Activated T-cell treated with anti-CD3 and anti-CD28 coated beads, Interleukin-2, amount 50 U/mL, for 24 hours (primary cell): ENCODE data around the gene SLC26A11.
A peak's percentile ranks its signal among the peaks of the same experiment; 100 is the strongest.
"Not testable (repeated sequence)": the region's sequence is repeated elsewhere in the genome, so short reads cannot be mapped to it uniquely, and the experiment has no call there.

Experiments used
- DNase-seq: peaks from one replicate; pipeline ENCODE4 v3.0.0-alpha.2; 2020
- H3K27ac Mint-ChIP-seq: 2 replicates; pipeline ENCODE4 v1.8.0; 2020; ENCODE audit warnings: mild to moderate bottlenecking, mixed read lengths
- H3K27me3 Mint-ChIP-seq: 2 replicates; pipeline ENCODE4 v1.8.0; 2020; ENCODE audit warnings: mixed read lengths
- H3K36me3 Mint-ChIP-seq: 2 replicates; pipeline ENCODE4 v1.8.0; 2020; ENCODE audit warnings: low read depth, mixed read lengths
- H3K4me1 Mint-ChIP-seq: 2 replicates; pipeline ENCODE4 v1.8.0; 2020; ENCODE audit warnings: low read depth, mixed read lengths
- H3K4me3 Mint-ChIP-seq: 2 replicates; pipeline ENCODE4 v1.8.0; 2020; ENCODE audit warnings: mild to moderate bottlenecking, moderate library complexity, mixed read lengths
- H3K9me3 Mint-ChIP-seq: 2 replicates; pipeline ENCODE4 v1.8.0; 2020; ENCODE audit warnings: mixed read lengths

Gene SLC26A11

DNA sequence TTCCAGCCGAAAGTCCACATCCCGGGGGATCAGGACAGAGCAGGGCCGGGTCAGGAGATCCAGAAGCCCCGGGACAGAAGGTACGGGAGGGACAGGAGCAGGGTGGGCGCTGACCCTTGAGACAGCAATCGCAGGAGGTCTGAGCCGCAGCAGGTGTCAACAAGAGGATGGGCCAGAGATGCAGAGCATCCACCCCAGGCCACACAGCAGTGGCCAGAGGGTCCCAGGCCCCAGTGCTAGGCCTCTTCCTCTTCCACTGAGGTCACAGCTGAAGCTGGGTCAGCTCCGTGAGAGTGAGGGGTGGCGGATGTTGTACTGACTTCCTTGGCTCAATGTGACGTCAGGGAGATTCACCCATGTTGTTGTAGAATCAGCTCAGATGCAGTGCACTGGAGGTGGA lies 31.7 kb downstream of the SLC26A11 start:
- Mint-ChIP-seq H3K27ac (peak overlapping the region; percentile 49), H3K4me1 (peaks cover 51% of the 10 kb centered on the region), H3K36me3 (peaks cover 6% of the 10 kb centered on the region), H3K27me3 (no peaks in the 10 kb centered on the region), H3K4me3 (no peak overlapping the region), H3K9me3 (no peaks in the 10 kb centered on the region)
- no peak for DNase-seq

DNA sequence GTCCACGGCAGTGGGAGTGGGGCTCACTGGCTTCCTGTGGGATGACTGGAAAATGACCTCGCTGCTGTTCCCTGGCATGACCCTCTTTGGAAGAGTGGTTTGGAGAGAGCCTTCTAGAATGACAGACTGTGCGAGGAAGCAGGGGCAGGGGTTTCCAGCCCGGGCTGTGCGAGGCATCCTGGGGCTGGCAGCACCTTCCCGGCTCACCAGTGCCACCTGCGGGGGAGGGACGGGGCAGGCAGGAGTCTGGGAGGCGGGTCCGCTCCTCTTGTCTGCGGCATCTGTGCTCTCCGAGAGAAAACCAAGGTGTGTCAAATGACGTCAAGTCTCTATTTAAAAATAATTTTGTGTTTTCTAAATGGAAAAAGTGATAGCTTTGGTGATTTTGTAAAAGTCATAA lies 32.6 kb downstream of the SLC26A11 start:
- no peaks in the 10 kb centered on the region for H3K9me3 Mint-ChIP-seq
- H3K4me3 Mint-ChIP-seq = no peak overlapping the region
- peak; percentile 91 for DNase-seq
- peaks cover 58% of the 10 kb centered on the region for H3K4me1 Mint-ChIP-seq
- H3K27ac Mint-ChIP-seq = peak overlapping the region; percentile 99
- peaks cover 6% of the 10 kb centered on the region for H3K36me3 Mint-ChIP-seq
- H3K27me3 Mint-ChIP-seq = no peaks in the 10 kb centered on the region

DNA sequence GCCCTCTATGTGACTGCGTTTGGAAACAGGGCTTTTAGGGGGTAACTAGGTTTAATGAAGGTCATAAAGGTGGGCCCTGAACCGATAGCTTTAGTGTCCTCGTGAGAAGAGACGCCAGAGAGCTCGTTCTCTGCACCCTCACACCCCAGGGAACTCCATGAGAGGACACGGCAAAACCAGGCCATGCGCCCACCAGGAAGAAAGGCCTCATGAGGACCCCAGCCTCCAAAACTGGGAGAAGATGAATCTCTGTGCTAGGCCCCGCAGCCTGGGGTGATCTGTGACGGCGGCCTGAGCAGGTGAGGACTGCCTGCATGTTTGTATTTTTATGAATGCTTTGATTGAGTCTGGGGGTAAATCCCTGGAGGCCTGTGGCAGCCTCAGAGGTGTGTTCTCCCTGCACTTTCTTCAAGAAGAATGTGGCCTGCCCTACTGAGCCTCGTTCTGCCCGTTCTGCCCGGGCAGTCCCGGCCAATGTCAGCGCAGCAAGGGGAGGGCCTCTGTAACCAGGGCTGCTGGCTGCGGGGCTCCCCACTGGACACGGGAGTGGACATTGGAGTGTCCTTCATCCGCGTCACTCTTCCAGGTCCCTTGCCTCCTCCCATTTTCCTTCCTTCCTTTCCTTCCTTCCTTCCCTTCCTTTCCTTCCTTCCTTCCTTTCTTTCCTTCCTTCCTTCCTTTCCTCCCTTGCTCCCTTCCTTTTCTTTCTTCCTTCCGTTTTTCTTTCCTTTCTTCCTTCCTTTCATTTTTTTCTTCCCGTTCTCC lies 33.6 kb downstream of the SLC26A11 start:
- H3K27me3 Mint-ChIP-seq = no peaks in the 10 kb centered on the region
- peaks cover 6% of the 10 kb centered on the region for H3K36me3 Mint-ChIP-seq
- H3K9me3 Mint-ChIP-seq = no peaks in the 10 kb centered on the region
- H3K4me3 Mint-ChIP-seq = peak overlapping the region; percentile 67
- DNase-seq = no peak
- peak overlapping the region; percentile 99 for H3K27ac Mint-ChIP-seq
- H3K4me1 Mint-ChIP-seq = peaks cover 67% of the 10 kb centered on the region

DNA sequence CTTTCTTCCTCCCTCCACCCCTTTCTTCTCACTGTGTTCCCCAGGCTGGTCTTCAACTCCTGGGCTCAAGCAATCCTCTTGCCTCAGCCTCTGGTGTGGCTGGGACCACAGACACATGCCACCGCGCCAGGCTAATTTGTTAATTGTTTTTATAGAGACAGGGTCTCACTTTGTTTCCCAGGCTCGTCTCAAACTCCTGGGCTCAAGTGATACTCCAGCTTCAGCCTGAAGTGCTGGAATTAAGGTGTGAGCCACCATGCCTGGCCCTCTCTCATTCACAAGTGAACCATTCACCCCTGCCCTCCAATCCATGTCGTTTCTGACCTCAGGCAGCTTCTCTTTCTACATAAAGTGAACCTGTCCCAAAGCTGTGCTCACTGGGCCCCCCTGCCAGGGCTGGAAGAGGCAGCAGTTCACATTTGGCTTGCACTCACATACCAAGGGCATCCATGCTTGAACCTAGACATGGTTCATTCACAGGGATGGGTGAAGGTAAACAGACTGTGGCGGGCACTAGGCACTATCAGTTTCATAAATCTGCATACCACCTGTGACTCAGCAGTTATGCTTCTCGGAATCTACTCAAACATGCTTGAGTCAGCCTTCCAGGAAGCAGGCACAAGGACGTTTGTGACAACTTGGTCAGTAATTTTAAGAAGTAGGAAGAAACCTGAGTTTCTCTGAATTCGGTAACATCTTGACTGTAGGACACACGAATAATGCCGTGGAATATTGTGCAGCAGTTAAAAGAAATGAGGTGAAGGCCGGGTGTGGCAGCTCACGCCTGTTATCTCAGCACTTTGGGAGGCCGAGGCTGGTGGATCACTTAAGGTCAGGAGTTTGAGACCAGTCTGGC lies 34.4 kb downstream of the SLC26A11 start:
- Mint-ChIP-seq H3K4me3 (peak overlapping the region; percentile 67), H3K27ac (peak overlapping the region; percentile 99), H3K9me3 (no peaks in the 10 kb centered on the region), H3K27me3 (no peaks in the 10 kb centered on the region), H3K4me1 (peaks cover 75% of the 10 kb centered on the region), H3K36me3 (peaks cover 4% of the 10 kb centered on the region)
- peak; percentile 77 for DNase-seq

DNA sequence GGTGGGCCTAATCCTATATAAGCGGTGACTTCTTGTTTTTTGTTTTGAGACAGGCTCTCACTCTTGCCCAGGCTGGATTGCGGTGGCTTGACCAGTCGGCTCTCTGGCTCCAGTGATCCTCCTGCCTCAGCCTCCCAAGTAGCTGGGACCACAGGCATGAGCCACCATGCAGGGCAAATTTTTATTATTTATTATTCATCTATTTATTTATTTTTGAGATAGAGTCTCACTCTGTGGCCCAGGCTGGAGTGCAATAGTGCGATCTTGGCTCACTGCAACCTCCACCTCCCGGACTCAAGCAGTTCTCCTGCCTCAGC lies 35.8 kb downstream of the SLC26A11 start:
- no peak overlapping the region for H3K4me3 Mint-ChIP-seq
- peaks cover 4% of the 10 kb centered on the region for H3K36me3 Mint-ChIP-seq
- H3K27ac Mint-ChIP-seq = peak overlapping the region; percentile 99
- peaks cover 79% of the 10 kb centered on the region for H3K4me1 Mint-ChIP-seq
- H3K9me3 Mint-ChIP-seq = no peaks in the 10 kb centered on the region
- DNase-seq = no peak
- H3K27me3 Mint-ChIP-seq = no peaks in the 10 kb centered on the region

DNA sequence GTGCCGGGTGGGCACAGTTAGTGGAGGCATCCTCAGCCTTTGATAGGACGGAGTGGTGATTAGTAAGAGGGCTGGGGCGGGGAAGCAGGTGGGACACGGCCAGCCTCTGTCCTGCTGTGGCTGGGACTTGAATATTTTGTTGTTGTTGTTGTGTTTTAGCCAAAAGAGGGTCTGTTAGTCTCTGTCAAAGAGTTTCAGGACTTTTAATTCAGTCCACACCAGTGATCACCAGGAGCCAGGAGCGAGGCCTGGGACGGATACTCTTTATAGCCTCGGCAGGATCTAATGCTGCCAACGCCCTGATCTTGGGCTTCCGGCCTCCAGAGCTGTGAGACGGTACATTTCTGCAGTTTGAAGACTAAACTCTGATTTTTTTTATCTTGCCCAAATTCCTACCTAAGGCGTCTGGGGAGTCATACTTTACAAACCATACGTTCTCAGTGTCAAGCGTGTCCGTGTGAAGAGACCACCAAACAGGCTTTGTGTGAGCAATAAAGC lies 37.5 kb downstream of the SLC26A11 start:
- no peak for DNase-seq
- H3K9me3 Mint-ChIP-seq = no peaks in the 10 kb centered on the region
- H3K36me3 Mint-ChIP-seq = peaks cover 9% of the 10 kb centered on the region
- no peaks in the 10 kb centered on the region for H3K27me3 Mint-ChIP-seq
- peak overlapping the region; percentile 86 for H3K4me3 Mint-ChIP-seq
- peaks cover 82% of the 10 kb centered on the region for H3K4me1 Mint-ChIP-seq
- peak overlapping the region; percentile 100 for H3K27ac Mint-ChIP-seq

DNA sequence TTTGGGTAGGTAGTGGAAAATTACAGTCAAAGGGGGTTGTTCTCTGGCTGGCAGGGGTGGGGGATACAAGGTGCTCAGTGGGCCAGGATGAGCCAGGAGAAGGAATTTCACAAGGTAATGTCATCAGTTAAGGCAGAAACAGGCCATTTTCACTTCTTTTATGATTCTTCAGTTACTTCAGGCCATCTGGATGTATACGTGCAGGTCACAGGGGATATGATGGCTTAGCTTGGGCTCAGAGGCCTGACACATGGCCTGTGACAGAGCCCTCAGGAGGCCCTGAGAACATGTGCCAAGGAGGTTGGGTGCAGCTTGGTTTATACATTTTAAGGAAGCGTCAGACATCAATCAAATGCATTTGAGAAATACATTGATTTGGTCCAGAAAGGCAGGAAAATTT lies 38.1 kb downstream of the SLC26A11 start:
- DNase-seq, H3K36me3 Mint-ChIP-seq, H3K27me3 Mint-ChIP-seq, H3K9me3 Mint-ChIP-seq: not testable (repeated sequence)
- H3K27ac Mint-ChIP-seq = peak overlapping the region; percentile 100
- H3K4me3 Mint-ChIP-seq = peak overlapping the region; percentile 86
- peaks cover 82% of the 10 kb centered on the region for H3K4me1 Mint-ChIP-seq

DNA sequence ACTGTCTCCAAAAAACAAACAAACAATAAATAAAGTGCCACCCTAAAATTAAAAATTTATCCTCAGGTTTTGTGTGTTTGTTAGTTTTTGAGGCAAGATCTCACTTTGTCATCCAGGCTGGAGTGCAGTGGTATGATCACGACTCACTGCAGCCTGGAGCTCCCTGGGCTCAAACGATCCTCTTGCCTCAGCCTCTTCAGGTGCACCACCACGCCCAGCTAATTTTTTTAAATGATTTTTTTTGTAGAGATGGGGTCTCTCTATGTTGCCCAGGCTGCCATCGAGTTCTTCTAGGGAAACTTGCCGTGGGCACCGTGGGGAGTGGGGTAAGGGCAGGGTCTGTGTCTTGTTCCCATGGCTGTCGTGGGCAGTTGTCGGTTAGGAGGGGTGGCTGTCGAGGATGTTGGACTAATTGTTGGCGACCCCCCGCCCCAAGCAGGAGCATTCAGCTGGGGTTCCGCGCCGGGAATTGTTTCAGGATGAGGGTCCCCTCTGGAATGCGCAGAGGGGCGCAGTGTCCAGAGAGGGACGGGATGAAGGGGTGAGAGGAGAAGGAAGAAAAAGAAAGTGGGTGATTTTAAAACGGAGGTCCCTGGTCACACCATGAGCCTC lies 39.3 kb downstream of the SLC26A11 start:
- DNase-seq = no peak

DNA sequence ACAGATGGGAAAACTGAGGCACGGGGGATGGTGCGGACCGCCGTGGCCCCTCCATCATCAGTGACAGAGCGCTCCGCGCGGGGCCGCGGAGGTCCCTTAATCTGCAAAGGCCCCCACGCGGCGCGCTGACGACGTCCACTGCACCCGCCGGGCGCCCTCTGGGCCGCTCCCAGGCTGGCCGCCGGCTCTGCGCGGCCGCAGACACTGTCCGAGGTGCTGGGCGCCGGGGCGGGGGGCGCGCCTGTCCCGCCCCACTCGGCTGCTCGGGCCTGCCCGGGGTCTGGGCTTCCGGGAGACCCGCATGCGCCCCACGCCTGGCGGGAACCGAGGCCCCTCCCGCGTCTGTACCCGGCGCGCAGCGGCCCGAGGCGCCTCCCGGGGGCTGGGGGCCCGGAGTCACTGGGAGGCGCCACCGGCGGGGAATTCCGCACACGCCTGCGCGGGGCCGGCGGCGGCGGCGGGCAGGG lies 39.9 kb downstream of the SLC26A11 start:
- DNase-seq = peak; percentile 86
- Mint-ChIP-seq H3K4me1 (peaks cover 70% of the 10 kb centered on the region), H3K4me3 (peak overlapping the region; percentile 86), H3K9me3 (no peaks in the 10 kb centered on the region), H3K36me3 (peaks cover 8% of the 10 kb centered on the region), H3K27ac (peak overlapping the region; percentile 100), H3K27me3 (no peaks in the 10 kb centered on the region)

More for the DNA sequence above, 39.3 kb downstream of the SLC26A11 start:
- no peaks in the 10 kb centered on the region for H3K9me3 Mint-ChIP-seq
- H3K4me3 Mint-ChIP-seq = peak overlapping the region; percentile 86
- peaks cover 73% of the 10 kb centered on the region for H3K4me1 Mint-ChIP-seq
- peaks cover 9% of the 10 kb centered on the region for H3K36me3 Mint-ChIP-seq
- H3K27ac Mint-ChIP-seq = peak overlapping the region; percentile 100
- no peaks in the 10 kb centered on the region for H3K27me3 Mint-ChIP-seq

DNA sequence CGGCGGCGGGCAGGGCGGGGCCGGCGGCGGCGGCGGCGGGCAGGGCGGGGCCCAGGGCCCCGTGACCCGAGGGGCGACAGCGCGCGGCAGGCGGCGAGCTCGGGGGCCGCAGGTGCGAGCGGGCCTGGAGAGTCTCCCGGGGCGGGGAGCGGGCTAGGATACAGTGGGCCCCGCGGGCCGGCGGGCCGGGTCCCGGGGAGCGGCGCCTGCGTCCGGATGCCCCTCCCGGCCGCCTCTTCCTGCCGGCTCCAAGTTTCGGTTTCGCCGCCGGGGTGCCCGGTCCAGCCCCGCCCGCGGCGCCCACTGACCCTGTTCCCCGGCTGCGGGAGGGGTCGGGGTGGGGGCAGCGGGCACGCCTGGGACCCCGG lies 40.5 kb downstream of the SLC26A11 start, which contains the start of gene RNF213:
Gene RNF213, plus strand, starts transcription at position 62 of the 368 bp plus-strand sequence. CDS start 2,830 bp downstream, outside the sequence.
- no peaks in the 10 kb centered on the region for H3K9me3 Mint-ChIP-seq
- H3K4me1 Mint-ChIP-seq = peaks cover 69% of the 10 kb centered on the region
- H3K27me3 Mint-ChIP-seq = no peaks in the 10 kb centered on the region
- peak; percentile 75 for DNase-seq
- H3K4me3 Mint-ChIP-seq = peak within 1 kb of the TSS; percentile 95
- H3K36me3 Mint-ChIP-seq = peaks cover 8% of the 10 kb centered on the region
- peak within 1 kb of the TSS; percentile 100 for H3K27ac Mint-ChIP-seq

DNA sequence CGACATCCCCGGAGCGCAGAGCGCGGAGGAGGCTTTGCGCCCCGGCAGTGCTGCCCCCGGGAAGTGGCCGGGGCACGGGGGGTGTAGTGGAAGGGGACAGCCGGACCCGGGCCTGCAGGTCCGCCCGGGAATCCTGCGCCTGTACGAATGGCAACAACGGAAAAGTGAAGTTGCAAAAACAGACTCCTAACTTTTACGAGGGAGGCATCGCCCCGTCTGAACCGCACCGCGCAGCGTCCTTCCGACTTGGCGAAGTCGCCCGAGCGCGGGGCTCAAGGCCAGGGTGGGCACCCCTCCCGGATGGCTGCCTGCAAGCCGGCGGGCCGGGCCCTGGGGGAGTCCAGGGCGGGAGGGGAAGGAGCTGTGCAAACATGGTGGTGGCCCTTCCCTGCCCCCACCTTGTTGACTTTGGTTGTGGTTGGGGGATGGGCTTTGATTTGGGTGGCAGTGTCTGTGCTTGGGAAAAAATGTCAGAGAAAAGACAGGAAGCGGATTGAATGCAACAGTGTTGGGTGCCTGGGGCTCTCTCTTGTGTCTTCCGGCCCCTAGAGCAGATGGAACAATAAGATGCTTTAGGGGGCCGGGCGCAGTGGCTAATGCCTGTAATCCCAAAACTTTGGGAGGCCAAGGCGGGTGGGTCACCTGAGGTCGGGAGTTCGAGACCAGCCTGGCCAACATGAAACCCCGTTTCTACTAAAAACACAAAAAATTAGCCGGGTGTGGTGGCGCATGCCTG lies 41.1 kb downstream of the SLC26A11 start:
- DNase-seq = peak; percentile 78
- H3K27ac Mint-ChIP-seq = peak overlapping the region; percentile 97
- no peaks in the 10 kb centered on the region for H3K27me3 Mint-ChIP-seq

DNA sequence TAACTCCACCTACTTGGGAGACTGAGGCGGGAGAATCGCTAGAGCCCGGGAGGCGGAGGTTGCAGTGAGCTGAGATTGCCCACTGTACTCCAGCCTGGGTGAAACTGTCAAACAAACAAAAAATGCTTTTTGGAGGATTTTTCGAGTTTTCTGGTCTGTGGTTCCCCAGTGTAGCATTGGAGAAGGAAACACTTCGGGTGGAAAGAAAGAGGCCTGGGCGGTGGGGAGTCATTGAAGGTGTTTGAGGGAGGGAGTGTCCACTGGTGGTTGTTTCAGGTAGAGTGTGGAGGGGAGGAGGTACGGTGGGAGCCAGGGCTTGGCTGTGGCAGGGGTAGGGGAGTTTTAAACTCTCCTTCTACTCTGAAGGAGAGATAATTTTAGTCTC lies 41.7 kb downstream of the SLC26A11 start:
- Mint-ChIP-seq H3K4me3 (peak overlapping the region; percentile 95), H3K27ac (peak overlapping the region; percentile 97), H3K36me3 (peaks cover 8% of the 10 kb centered on the region), H3K4me1 (peaks cover 66% of the 10 kb centered on the region), H3K27me3 (no peaks in the 10 kb centered on the region), H3K9me3 (no peaks in the 10 kb centered on the region)
- DNase-seq = no peak

More for the DNA sequence above, 41.1 kb downstream of the SLC26A11 start:
- H3K9me3 Mint-ChIP-seq = no peaks in the 10 kb centered on the region
- peak overlapping the region; percentile 95 for H3K4me3 Mint-ChIP-seq
- H3K4me1 Mint-ChIP-seq = peaks cover 68% of the 10 kb centered on the region
- peaks cover 8% of the 10 kb centered on the region for H3K36me3 Mint-ChIP-seq

DNA sequence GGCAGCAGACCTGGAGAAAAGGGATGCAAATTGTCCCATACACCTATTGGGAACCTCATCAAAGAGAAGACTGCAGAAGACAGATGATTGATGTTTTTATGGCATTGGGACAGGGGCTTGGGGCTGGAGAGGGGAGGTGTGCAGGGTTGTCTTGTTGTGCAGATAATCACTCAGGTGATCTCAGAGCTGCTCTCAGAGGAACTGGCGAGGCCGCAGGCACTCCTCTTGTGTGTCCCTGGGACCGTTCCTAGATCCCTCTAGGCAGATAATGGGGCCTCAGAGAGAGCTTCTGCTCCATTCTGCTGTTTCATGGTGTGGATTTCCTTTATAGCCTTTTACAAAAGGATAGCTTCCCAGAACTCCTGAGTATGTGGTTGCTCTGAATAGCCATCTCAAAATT lies 42.1 kb downstream of the SLC26A11 start:
- H3K27ac Mint-ChIP-seq = peak overlapping the region; percentile 97
- H3K36me3 Mint-ChIP-seq = peaks cover 8% of the 10 kb centered on the region
- no peak for DNase-seq

DNA sequence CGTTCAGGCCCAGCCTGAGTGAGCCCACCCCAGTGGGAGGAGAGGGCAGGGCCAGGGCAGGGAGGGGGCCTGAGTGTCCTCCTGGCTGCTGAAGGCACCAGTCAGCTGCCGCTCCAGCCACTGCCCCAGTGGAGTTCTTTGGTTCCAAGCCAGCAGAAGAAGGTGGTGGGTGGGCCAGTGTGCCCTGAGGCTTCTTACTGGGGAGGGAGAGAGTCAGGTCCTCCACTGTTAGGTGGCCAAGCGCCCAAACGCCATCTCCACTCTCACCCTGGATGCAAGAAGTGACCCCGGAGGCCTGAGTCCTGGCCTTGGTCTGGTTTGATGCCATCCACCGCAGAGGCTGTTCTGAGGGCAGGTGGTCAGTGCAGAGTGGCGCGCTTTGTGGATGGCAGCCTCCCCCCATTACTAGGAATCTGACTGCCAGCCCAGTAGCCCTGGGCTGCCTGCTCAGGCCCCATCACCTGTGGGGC lies 42.6 kb downstream of the SLC26A11 start:
- peaks cover 66% of the 10 kb centered on the region for H3K4me1 Mint-ChIP-seq
- no peaks in the 10 kb centered on the region for H3K9me3 Mint-ChIP-seq
- peak overlapping the region; percentile 95 for H3K4me3 Mint-ChIP-seq
- peaks cover 8% of the 10 kb centered on the region for H3K36me3 Mint-ChIP-seq
- peak overlapping the region; percentile 97 for H3K27ac Mint-ChIP-seq
- DNase-seq = no peak
- no peaks in the 10 kb centered on the region for H3K27me3 Mint-ChIP-seq

More for the DNA sequence above, 42.1 kb downstream of the SLC26A11 start:
- Mint-ChIP-seq H3K27me3 (no peaks in the 10 kb centered on the region), H3K4me1 (peaks cover 67% of the 10 kb centered on the region), H3K9me3 (no peaks in the 10 kb centered on the region), H3K4me3 (peak overlapping the region; percentile 95)
